ENCODE results near the gene SMYD1.

Gene SMYD1

DNA sequence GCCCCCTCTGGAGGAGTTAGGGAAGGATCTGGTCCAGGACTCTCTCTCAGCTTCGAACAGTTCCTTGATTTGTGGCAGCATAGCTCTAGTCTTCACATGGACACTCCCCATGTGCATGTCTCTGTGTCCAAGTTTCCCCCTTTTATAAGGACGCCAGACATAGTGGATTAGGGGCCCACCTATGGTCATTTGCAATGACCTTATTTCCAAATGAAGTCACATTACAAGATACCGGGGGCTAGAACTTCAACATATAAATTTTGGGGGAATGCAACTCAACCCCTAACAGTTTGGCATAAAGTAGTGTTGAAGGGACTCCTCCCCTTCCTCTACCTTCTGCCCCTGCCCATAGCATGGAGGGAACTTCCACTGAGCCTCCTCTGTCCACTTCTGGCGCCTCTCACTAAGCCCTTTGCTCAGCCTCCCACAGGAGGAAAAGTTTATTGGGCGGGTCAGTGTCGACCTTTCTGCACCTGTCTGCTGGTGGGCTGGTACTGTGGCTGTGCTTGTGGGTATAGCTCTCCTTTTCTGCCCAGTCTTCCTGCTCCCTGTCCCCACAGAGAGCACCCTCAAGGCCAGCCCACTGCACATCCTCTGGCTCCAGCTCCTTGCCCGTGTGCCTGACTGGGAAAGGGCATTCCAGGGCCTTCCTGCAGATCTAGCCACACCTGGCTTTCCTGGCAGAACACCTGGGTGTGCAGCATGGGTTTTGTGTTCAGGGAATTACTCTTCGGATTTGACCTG lies 54.7 kb downstream of the SMYD1 start:
- DNase-seq (ENCODE audit: low spot score) = no peak
- no peak for TF ChIP-seq CTCF (IDR thresholded peaks at IDR 0.05; ENCODE audit: extremely low read depth, missing control alignments)

DNA sequence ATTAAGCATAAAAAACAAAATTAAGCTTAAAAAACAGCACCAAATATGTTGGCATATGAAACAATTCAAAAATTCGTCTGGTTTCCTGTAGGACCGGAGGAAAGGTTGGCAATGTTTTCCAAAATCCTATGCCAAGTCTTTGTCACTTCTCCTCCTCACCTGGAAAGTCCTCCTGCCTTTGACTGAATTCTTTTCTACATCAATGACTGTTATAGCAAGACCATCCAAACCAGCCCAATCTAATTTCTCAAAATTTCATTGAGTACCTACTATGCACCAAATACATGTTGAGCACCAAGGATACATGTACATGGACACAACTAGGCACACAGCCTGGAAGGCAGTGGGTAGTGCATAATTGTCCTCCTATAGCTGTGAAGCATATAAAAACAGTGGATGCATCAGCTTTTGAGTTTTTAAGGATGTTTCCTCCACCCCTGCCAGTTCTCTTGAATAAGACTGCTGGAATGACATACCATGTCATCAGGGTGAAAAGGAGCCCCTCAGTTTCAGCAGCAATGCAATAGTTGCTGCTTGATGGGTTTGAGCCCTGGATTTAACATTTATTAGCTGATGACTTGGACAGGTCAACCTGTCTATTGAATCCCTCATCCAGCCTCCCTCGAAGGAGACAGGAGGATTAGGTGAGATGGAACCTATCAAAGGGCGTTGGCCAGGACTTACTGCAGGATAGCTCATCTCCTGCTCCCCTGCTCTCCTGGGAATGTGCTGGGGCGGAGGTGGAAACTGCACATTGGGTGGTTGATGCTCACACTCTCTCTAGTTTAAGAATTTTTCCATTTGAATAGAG lies 55.7 kb downstream of the SMYD1 start:
- no peak for TF ChIP-seq CTCF (IDR thresholded peaks at IDR 0.05; ENCODE audit: extremely low read depth, missing control alignments)
- DNase-seq (ENCODE audit: low spot score) = no peak

DNA sequence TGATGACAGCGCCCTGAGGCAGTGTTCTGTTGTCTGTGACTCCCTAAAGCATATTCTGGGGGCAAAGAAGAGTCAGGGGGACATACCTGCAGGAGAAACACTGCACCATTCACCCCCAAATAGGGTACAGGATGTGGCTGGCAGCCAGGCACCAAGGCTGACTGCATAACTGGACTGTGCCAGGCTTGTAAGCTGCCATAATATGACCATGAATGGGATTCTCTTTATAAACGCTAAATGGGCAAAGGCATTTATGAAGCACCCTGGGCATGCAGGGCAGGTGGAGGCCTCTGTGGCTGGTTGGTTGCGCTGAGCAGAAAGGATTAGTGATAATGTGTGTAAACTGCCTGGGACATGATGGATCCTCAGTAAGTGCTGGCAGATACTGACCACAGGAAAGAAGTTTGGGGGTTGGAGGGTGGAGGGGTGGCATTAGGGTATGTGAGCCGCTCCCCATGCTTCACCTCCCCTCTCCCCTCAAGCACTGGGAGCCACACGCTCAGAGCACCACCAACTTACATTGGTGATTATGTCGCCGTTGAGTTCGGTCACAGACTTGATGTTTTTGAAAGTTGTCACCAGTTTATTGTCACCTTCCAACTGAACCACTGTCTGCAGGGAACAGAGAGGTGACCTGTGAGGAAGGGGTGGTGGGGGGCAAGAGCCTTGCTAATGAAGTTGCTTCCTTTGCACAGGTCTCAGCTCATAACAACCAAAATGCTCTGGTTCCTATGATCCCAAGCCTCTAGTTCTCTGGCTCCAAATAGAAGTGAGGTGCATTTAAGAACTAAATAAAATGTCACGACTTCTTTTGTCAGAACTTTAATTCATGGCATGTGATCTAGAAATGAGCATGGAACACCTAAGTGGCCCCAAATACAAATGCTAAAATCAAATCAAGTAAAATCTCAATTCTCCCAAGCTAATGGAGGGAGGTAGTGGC lies 56.6 kb downstream of the SMYD1 start:
- no peak for DNase-seq (ENCODE audit: low spot score)
- no peak for TF ChIP-seq CTCF (IDR thresholded peaks at IDR 0.05; ENCODE audit: extremely low read depth, missing control alignments)

DNA sequence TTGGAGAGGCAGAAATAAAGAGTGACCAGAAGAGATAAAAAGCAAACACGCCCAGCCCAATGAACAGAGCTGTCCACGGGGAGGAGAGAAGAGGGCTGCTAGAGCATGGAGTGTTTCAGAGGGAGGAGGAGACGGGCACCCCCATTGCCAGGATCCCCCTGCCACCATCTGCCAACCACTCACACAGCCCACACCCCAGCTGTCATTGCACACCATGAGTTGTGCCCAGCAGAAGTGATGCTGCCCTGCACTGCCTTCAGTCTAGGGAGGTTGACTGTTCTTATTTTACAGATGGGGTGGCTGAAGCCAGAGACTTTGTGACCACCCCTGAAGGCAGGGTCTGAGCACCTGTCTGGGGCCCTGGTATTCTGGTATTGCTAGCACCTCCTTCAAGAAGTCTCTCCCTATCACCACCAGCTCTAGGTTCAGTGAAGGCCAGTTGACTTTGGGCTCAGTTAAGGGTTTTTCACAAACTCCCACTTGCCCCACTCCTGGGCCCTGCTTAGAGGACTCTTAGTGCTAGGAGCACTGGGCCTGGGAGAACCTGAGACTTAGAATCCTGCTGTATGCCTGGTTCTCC lies 57.8 kb downstream of the SMYD1 start:
- TF ChIP-seq CTCF (IDR thresholded peaks at IDR 0.05; ENCODE audit: extremely low read depth, missing control alignments) = no peak

GRCh38 chr2:88125924-88126771 lies 58.5 kb downstream of the SMYD1 start:
- no peak for DNase-seq (ENCODE audit: low spot score)
- no peak for TF ChIP-seq CTCF (IDR thresholded peaks at IDR 0.05; ENCODE audit: extremely low read depth, missing control alignments)

More for the DNA sequence above, 57.8 kb downstream of the SMYD1 start:
- DNase-seq (ENCODE audit: low spot score) = no peak

Measured in GM20000 (cell line).